Measurements from ENCODE around the gene PACRG. TPM values are rescaled to one million over a fixed set of nuclear protein-coding genes. Genes with fewer than 3 reads are reported as not detected.

Gene PACRG
- total and polyA plus RNA-seq, 10 of the 15 experiments (the other 5 are each of a cell fraction or from before 2014, with no cell fraction given): not detected

DNA sequence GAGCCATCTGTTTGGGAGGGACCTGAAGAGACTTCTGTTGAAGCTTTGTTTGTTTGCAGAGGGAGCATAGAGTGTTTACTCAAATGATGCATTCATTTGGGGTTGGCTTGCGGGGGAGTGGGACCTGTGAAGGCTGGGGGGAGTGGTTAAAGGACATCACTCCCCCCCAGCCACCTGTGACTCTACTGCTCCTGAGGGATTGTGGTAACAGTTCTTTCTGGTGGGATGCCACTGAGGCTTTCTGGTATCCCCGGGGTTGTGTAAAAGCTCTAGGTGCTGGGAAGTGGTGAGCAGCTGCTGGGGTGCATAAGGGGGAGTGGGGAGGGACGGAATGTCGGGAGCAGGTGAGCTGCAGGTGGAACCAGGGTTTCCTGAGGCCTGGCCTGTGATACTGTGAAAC is 447.5 kb downstream of the PACRG start (continued):
- TF ChIP-seq HDAC6 (IDR thresholded peaks at IDR 0.05; ENCODE audit: unreplicated experiment): no peak
- TF ChIP-seq RUNX3 (IDR thresholded peaks at IDR 0.05; ENCODE audit: low read length): no peak
- TF ChIP-seq CBX3 (IDR thresholded peaks at IDR 0.05; ENCODE audit: borderline replicate concordance, low read depth): no peak
- TF ChIP-seq EGR1 (IDR thresholded peaks at IDR 0.05; ENCODE audit: borderline replicate concordance in 1 of 2, low read depth in 2 of 2, low read length in 2 of 2): no peak
- no peak for TF ChIP-seq CEBPB (IDR thresholded peaks at IDR 0.05; ENCODE audit: borderline replicate concordance in 1 of 2, low read depth in 2 of 2, low read length in 2 of 2)
- no peak for TF ChIP-seq NFYA (IDR thresholded peaks at IDR 0.05; ENCODE audit: borderline replicate concordance, low read depth, low read length)

DNA sequence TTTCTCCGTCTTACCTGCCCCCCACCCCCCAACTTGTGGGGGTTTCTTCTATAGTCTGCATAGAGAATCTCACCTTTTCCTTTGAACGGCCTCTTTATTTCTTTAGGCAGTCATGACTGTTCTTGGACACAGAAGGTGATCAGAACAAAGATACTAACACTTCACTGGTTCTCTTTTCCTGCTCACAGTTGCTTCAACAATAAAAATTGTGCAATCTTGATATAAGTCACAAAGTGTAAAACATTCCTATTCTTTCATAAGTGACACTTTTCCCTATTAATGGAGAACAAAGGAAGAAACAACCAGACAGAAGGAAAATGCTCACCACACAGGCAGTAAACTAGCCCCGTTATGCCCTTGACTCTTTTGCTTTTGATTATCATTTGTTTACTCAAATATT is 448.3 kb downstream of the PACRG start:
- Histone ChIP-seq H3K27me3 (replicated peaks in 1 of 2; ENCODE audit: control insufficient read depth in 2 of 2, insufficient read depth in 2 of 2, low read length in 1 of 2) (peaks cover 0 to 2% of the 10 kb centered on the region in 2 experiments; a peak in 2 of 4 replicates), H3K4me3 (no peak overlapping the region), H3K4me2 (ENCODE audit: control insufficient read depth, insufficient read depth) (no peak overlapping the region), H3K9ac (ENCODE audit: control insufficient read depth, insufficient read depth, low read length) (no peak overlapping the region), H3K79me2 (ENCODE audit: control insufficient read depth, insufficient read depth, low read length) (no peaks in the 10 kb centered on the region), H3K4me1 (ENCODE audit: control insufficient read depth, insufficient read depth, low read length) (no peaks in the 10 kb centered on the region), H3K9me3 (replicated peaks; ENCODE audit: control insufficient read depth, insufficient read depth, low read length) (no peaks in the 10 kb centered on the region), H4K20me1 (ENCODE audit: control insufficient read depth, insufficient read depth) (no peaks in the 10 kb centered on the region), H2AFZ (ENCODE audit: control insufficient read depth, low read depth, low read length) (no peak overlapping the region), H3K27ac (ENCODE audit: control insufficient read depth, insufficient read depth) (no peak overlapping the region), H3K36me3 (ENCODE audit: control insufficient read depth in 2 of 2, insufficient read depth in 2 of 2, low read length in 1 of 2) (no peaks in the 10 kb centered on the region)
- SMC1A ChIA-PET (ENCODE audit: uncharacterized antibody, unreplicated experiment): no interaction called here
- no peak for ATAC-seq
- in situ Hi-C loops (cut with MboI) (loop anchor here (10.0 kb wide), 1 partner anchor 779 kb away; no protein-coding TSS in a partner anchor), intact Hi-C loops (cut with micrococcal nuclease; ENCODE audit: unreplicated experiment) (loop anchor here (10.0 kb wide), 1 partner anchor 379 kb away; no protein-coding TSS in a partner anchor)
- CTCF ChIA-PET: no interaction called here
- no peak for DNase-seq (ENCODE audit: low read depth, low spot score)
- RAD21 ChIA-PET (ENCODE audit: unreplicated experiment): no interaction called here
- BruUV-seq (replicated peaks): no TSS peak
- whole genome bisulfite sequencing (ENCODE audit: insufficient coverage, insufficient replicate concordance, low lambda C conversion rate, missing lambda C conversion rate): 1% methylated on average over 3 of the region's 3 CpGs
- POLR2A ChIA-PET: no interaction called here
- no peak for FAIRE-seq
- TF ChIP-seq PAX8 (IDR thresholded peaks at IDR 0.05) (no peak), ZNF622 (IDR thresholded peaks at IDR 0.05) (no peak), NFIC (IDR thresholded peaks at IDR 0.05; ENCODE audit: low read depth, low read length) (no peak), TBL1XR1 (IDR thresholded peaks at IDR 0.05; ENCODE audit: low read depth, low read length) (no peak), KLF5 (IDR thresholded peaks at IDR 0.05; ENCODE audit: partially characterized antibody) (no peak), BCL11A (IDR thresholded peaks at IDR 0.05; ENCODE audit: low read depth, low read length) (no peak), CEBPB (IDR thresholded peaks at IDR 0.05; ENCODE audit: borderline replicate concordance in 1 of 2, low read depth in 2 of 2, low read length in 2 of 2) (no peak), EGR1 (IDR thresholded peaks at IDR 0.05; ENCODE audit: borderline replicate concordance in 1 of 2, low read depth in 2 of 2, low read length in 2 of 2) (no peak), MEF2A (IDR thresholded peaks at IDR 0.05; ENCODE audit: insufficient read depth, low read depth, low read length) (no peak), RELA (IDR thresholded peaks at IDR 0.05; ENCODE audit: borderline replicate concordance, partially characterized antibody) (no peak), MYB (IDR thresholded peaks at IDR 0.05; ENCODE audit: borderline replicate concordance, low read depth, low read length) (no peak)
- TF ChIP-seq, protein P1, sequence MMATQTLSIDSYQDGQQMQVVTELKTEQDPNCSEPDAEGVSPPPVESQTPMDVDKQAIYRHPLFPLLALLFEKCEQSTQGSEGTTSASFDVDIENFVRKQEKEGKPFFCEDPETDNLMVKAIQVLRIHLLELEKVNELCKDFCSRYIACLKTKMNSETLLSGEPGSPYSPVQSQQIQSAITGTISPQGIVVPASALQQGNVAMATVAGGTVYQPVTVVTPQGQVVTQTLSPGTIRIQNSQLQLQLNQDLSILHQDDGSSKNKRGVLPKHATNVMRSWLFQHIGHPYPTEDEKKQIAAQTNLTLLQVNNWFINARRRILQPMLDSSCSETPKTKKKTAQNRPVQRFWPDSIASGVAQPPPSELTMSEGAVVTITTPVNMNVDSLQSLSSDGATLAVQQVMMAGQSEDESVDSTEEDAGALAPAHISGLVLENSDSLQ (IDR thresholded peaks at IDR 0.05): no peak
- TF ChIP-seq, protein P2, sequence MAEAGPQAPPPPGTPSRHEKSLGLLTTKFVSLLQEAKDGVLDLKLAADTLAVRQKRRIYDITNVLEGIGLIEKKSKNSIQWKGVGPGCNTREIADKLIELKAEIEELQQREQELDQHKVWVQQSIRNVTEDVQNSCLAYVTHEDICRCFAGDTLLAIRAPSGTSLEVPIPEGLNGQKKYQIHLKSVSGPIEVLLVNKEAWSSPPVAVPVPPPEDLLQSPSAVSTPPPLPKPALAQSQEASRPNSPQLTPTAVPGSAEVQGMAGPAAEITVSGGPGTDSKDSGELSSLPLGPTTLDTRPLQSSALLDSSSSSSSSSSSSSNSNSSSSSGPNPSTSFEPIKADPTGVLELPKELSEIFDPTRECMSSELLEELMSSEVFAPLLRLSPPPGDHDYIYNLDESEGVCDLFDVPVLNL (IDR thresholded peaks at IDR 0.05; ENCODE audit: low read depth, low read length): no peak
- TF ChIP-seq, protein P3, sequence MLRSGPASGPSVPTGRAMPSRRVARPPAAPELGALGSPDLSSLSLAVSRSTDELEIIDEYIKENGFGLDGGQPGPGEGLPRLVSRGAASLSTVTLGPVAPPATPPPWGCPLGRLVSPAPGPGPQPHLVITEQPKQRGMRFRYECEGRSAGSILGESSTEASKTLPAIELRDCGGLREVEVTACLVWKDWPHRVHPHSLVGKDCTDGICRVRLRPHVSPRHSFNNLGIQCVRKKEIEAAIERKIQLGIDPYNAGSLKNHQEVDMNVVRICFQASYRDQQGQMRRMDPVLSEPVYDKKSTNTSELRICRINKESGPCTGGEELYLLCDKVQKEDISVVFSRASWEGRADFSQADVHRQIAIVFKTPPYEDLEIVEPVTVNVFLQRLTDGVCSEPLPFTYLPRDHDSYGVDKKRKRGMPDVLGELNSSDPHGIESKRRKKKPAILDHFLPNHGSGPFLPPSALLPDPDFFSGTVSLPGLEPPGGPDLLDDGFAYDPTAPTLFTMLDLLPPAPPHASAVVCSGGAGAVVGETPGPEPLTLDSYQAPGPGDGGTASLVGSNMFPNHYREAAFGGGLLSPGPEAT (IDR thresholded peaks at IDR 0.05; ENCODE audit: low read depth): no peak
